ENCODE data around the gene OPRM1. TPM values are rescaled to one million over a fixed set of nuclear protein-coding genes. Genes with fewer than 3 reads are reported as not detected.

OPRM1 gene
- total and polyA plus RNA-seq, 2 of the 8 experiments (the other 6 are each of a cell fraction or from before 2014, with no cell fraction given), result not detected

DNA sequence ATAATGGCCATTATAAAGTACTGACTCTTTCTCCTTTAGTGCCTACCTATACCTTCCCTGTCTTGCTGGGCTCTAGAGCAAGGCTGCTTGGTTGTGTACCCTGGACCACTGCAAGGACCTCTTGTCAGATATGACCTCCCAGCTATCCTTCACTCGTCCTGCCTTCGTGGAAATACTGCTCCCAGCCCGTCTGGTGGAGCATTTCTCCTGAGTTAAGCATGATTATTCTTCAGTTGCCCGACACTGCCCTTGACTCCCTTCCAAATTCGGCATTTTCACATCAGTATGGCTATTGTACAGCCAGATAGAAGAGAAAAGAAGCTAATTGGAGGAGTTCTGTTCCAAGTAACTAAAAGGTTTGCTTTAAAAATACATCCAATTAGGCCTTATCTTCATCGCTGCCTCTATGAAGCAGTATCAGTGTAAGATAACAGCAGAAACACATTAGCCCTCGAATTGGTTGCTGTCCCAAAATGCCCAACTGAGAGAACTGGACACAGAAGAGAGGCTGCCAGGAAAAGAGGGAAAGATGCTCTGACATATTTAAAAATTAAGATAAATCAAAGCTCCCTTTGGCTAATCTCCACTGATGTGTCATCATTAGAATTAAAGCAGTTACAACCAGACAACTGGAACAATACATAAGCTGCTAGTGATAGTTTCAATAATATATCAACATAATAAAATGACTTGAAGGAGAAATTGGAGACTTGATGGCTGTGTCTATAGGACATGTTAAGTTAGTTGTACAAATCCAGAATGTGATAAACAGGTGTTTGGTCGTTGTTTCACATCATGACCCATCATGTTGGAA, 54.4 kb downstream of the OPRM1 start:
- Histone ChIP-seq H2BK15ac (ENCODE audit: low read length) (no peak overlapping the region), H3K56ac (replicated peaks; ENCODE audit: insufficient read length, low read depth, low read length) (no peak overlapping the region), H3K9me3 (ENCODE audit: insufficient read depth in 2 of 2, low read depth in 1 of 2, low read length in 1 of 2) (no peaks in the 10 kb centered on the region), H4K20me1 (replicated peaks in 1 of 2; ENCODE audit: control insufficient read depth in 1 of 2, insufficient read depth in 2 of 2, low read length in 2 of 2) (no peaks in the 10 kb centered on the region), H3K27me3 (replicated peaks in 1 of 4; ENCODE audit: control insufficient read depth in 3 of 4, extremely low read depth in 1 of 4, insufficient read depth in 3 of 4, low read length in 3 of 4) (no peaks in the 10 kb centered on the region), H2BK120ac (replicated peaks; ENCODE audit: low read depth, low read length) (no peak overlapping the region), H3K4me3 (ENCODE audit: extremely low read depth in 1 of 4, insufficient read depth in 2 of 4, low read depth in 3 of 4, low read length in 4 of 4) (no peak overlapping the region), H2BK5ac (ENCODE audit: low read depth, low read length) (no peak overlapping the region), H4K8ac (ENCODE audit: extremely low read depth, insufficient read depth, low read length) (no peak overlapping the region), H3K14ac (ENCODE audit: insufficient read length) (no peak overlapping the region), H3K9ac (replicated peaks in 1 of 4; ENCODE audit: extremely low read depth in 1 of 4, low read depth in 3 of 4, low read length in 3 of 4) (no peak overlapping the region), H3K18ac (ENCODE audit: extremely low read depth, low read length) (no peak overlapping the region), H2BK20ac (ENCODE audit: low read length) (no peak overlapping the region), H3K23me2 (ENCODE audit: low read depth, low read length) (no peaks in the 10 kb centered on the region), H4K5ac (ENCODE audit: insufficient read length, low read depth, low read length) (no peak overlapping the region), H3K4ac (replicated peaks; ENCODE audit: insufficient read length, low read depth, low read length) (no peak overlapping the region), H3K79me2 (ENCODE audit: control insufficient read depth in 1 of 2, insufficient read depth in 2 of 2, low read length in 2 of 2) (no peaks in the 10 kb centered on the region), H3K36me3 (ENCODE audit: control insufficient read depth in 2 of 4, insufficient read depth in 4 of 4, low read length in 3 of 4) (no peaks in the 10 kb centered on the region), H3K23ac (ENCODE audit: insufficient read length) (no peak overlapping the region), H3K27ac (ENCODE audit: low read depth, low read length) (no peak overlapping the region), H4K91ac (replicated peaks; ENCODE audit: insufficient read length, low read length) (no peak overlapping the region), H2AK5ac (ENCODE audit: low read depth, low read length) (no peak overlapping the region), H3K4me1 (replicated peaks in 1 of 4; ENCODE audit: control insufficient read depth in 3 of 4, insufficient read depth in 4 of 4, low read length in 3 of 4) (no peaks in the 10 kb centered on the region), H3K4me2 (ENCODE audit: insufficient read depth in 1 of 2, low read depth in 2 of 2, low read length in 2 of 2) (no peak overlapping the region), H2BK12ac (ENCODE audit: low read depth, low read length) (no peak overlapping the region), H3K79me1 (ENCODE audit: low read depth, low read length) (no peaks in the 10 kb centered on the region), H2AFZ (ENCODE audit: low read length) (no peak overlapping the region)
- DNase-seq (ENCODE audit: low read depth in 1 of 2, low spot score in 2 of 2) (no peak), FAIRE-seq (no peak)
- ChIA-PET CTCF (ENCODE audit: partially characterized antibody) (interaction anchor here (1.3 kb wide), 2 partner anchors 14 to 61 kb away, joined by 3 to 4 read pairs; no protein-coding TSS in a partner anchor), POLR2A (ENCODE audit: partially characterized antibody) (no interaction called here)
- 90% methylated on average over 8 of the region's 8 CpGs; no CpG with 5 or more reads in 1 of the 2 experiments for WGBS, 2 experiments (ENCODE audit: extremely low coverage in 1 of 2, insufficient coverage in 1 of 2, insufficient read length in 1 of 2, insufficient replicate concordance in 2 of 2, low coverage in 1 of 2, low lambda C conversion rate in 2 of 2, missing lambda C conversion rate in 1 of 2)
- TF ChIP-seq CBX8 (IDR thresholded peaks at IDR 0.05; ENCODE audit: borderline replicate concordance, low read depth, low read length) (no peak), BRCA1 (IDR thresholded peaks at IDR 0.05; ENCODE audit: low read depth, low read length) (no peak), SIX5 (IDR thresholded peaks at IDR 0.05; ENCODE audit: low read depth, low read length) (no peak), BACH1 (IDR thresholded peaks at IDR 0.05; ENCODE audit: low read length) (no peak), MAFK (IDR thresholded peaks at IDR 0.05; ENCODE audit: low read depth, low read length) (no peak), CHD1 (IDR thresholded peaks at IDR 0.05; ENCODE audit: low read depth, low read length) (no peak), HDAC2 (IDR thresholded peaks at IDR 0.05; ENCODE audit: borderline replicate concordance in 1 of 2, low read depth in 2 of 2, low read length in 2 of 2) (no peak), CBX5 (IDR thresholded peaks at IDR 0.05; ENCODE audit: low read depth, low read length) (no peak), CTBP2 (IDR thresholded peaks at IDR 0.05; ENCODE audit: borderline replicate concordance, insufficient read depth, insufficient read length, low read length) (no peak)
- TF ChIP-seq, protein P1, sequence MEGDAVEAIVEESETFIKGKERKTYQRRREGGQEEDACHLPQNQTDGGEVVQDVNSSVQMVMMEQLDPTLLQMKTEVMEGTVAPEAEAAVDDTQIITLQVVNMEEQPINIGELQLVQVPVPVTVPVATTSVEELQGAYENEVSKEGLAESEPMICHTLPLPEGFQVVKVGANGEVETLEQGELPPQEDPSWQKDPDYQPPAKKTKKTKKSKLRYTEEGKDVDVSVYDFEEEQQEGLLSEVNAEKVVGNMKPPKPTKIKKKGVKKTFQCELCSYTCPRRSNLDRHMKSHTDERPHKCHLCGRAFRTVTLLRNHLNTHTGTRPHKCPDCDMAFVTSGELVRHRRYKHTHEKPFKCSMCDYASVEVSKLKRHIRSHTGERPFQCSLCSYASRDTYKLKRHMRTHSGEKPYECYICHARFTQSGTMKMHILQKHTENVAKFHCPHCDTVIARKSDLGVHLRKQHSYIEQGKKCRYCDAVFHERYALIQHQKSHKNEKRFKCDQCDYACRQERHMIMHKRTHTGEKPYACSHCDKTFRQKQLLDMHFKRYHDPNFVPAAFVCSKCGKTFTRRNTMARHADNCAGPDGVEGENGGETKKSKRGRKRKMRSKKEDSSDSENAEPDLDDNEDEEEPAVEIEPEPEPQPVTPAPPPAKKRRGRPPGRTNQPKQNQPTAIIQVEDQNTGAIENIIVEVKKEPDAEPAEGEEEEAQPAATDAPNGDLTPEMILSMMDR (IDR thresholded peaks at IDR 0.05; ENCODE audit: control extremely low read depth in 1 of 3, insufficient read depth in 1 of 3, low read depth in 1 of 3, low read length in 3 of 3), result no peak

Measured in H1 (cell line).